Measurements from ENCODE around the gene HDGF. TPM values are rescaled to one million over a fixed set of nuclear protein-coding genes. Genes with fewer than 3 reads are reported as not detected.
"Not testable (repeated sequence)": the region's sequence is repeated elsewhere in the genome, so short reads cannot be mapped to it uniquely, and the experiment has no call there.

The HDGF gene
- total RNA-seq, 2 donors from 2014 or later: 208 to 308 TPM

GRCh38 chr1:156757572-156758253, 6.2 kb upstream of the HDGF start:
- H3K36me3 Mint-ChIP-seq; H3K4me3 Mint-ChIP-seq; H3K27me3 Mint-ChIP-seq; ATAC-seq; H3K27ac Mint-ChIP-seq; DNase-seq (ENCODE audit: low spot score); H3K4me1 Mint-ChIP-seq (ENCODE audit: low read depth in 2 of 2); H3K9me3 Mint-ChIP-seq: not testable (repeated sequence)

- DNase-seq (ENCODE audit: low spot score): no peak
- no peak for ATAC-seq
- no peak overlapping the region for H3K27ac Mint-ChIP-seq
- peaks cover 8 to 12% of the 10 kb centered on the region in 2 donors for H3K4me1 Mint-ChIP-seq (ENCODE audit: low read depth in 2 of 2)
- no peaks in the 10 kb centered on the region for H3K9me3 Mint-ChIP-seq
- H3K27me3 Mint-ChIP-seq: no peaks in the 10 kb centered on the region
- no peaks in the 10 kb centered on the region for H3K36me3 Mint-ChIP-seq
- H3K4me3 Mint-ChIP-seq: no peak overlapping the region
Measured at GRCh38 chr1:156756355-156756754, 4.9 kb upstream of the HDGF start.

GRCh38 chr1:156755527-156755950, 4.1 kb upstream of the HDGF start:
- Mint-ChIP-seq H3K4me3 (no peak overlapping the region), H3K9me3 (no peaks in the 10 kb centered on the region), H3K4me1 (ENCODE audit: low read depth in 2 of 2) (peaks cover 9 to 12% of the 10 kb centered on the region in 2 donors), H3K27ac (no peak overlapping the region), H3K27me3 (no peaks in the 10 kb centered on the region), H3K36me3 (no peaks in the 10 kb centered on the region)
- DNase-seq (ENCODE audit: low spot score): no peak
- ATAC-seq: no peak

GRCh38 chr1:156754219-156754618, 2.7 kb upstream of the HDGF start:
- no peak overlapping the region for H3K27ac Mint-ChIP-seq
- H3K9me3 Mint-ChIP-seq: no peaks in the 10 kb centered on the region

GRCh38 chr1:156752843-156753482, 1.5 kb upstream of the HDGF start:
- Mint-ChIP-seq H3K27me3 (no peaks in the 10 kb centered on the region), H3K4me3 (peak overlapping the region; percentile 97), H3K27ac (peak overlapping the region; percentile 85 to 97), H3K4me1 (ENCODE audit: low read depth in 2 of 2) (peaks cover 35 to 38% of the 10 kb centered on the region in 2 donors), H3K36me3 (peaks cover 4% of the 10 kb centered on the region), H3K9me3 (no peaks in the 10 kb centered on the region)
- ATAC-seq: no peak
- no peak for DNase-seq (ENCODE audit: low spot score)

More at GRCh38 chr1:156754219-156754618, 2.7 kb upstream of the HDGF start:
- ATAC-seq (no peak), DNase-seq (ENCODE audit: low spot score) (no peak)
- H3K4me1 Mint-ChIP-seq (ENCODE audit: low read depth in 2 of 2): peaks cover 22 to 25% of the 10 kb centered on the region in 2 donors
- no peak overlapping the region for H3K4me3 Mint-ChIP-seq
- no peaks in the 10 kb centered on the region for H3K27me3 Mint-ChIP-seq
- H3K36me3 Mint-ChIP-seq: no peaks in the 10 kb centered on the region

GRCh38 chr1:156751757-156752481, 444 bp upstream of the HDGF start:
- H3K9me3 Mint-ChIP-seq: no peaks in the 10 kb centered on the region
- ATAC-seq (peak; percentile 92 to 94), DNase-seq (ENCODE audit: low spot score) (peak; percentile 95)
- H3K27me3 Mint-ChIP-seq: no peaks in the 10 kb centered on the region
- H3K27ac Mint-ChIP-seq: peak overlapping the region; percentile 85 to 97
- peaks cover 4% of the 10 kb centered on the region for H3K36me3 Mint-ChIP-seq
- H3K4me1 Mint-ChIP-seq (ENCODE audit: low read depth in 2 of 2): peaks cover 42 to 45% of the 10 kb centered on the region in 2 donors
- H3K4me3 Mint-ChIP-seq: peak overlapping the region; percentile 97

GRCh38 chr1:156750711-156751450, 594 bp downstream of the HDGF start:
- Mint-ChIP-seq H3K4me3 (peak overlapping the region; percentile 97), H3K36me3 (peaks cover 4% of the 10 kb centered on the region), H3K27me3 (no peaks in the 10 kb centered on the region), H3K9me3 (no peaks in the 10 kb centered on the region), H3K4me1 (ENCODE audit: low read depth in 2 of 2) (peaks cover 52 to 56% of the 10 kb centered on the region in 2 donors), H3K27ac (peak overlapping the region; percentile 97 to 100)
- ATAC-seq (peak; percentile 24 to 34), DNase-seq (ENCODE audit: low spot score) (no peak)

- ATAC-seq (no peak), DNase-seq (ENCODE audit: low spot score) (no peak)
- Mint-ChIP-seq H3K27ac (peak overlapping the region; percentile 97 to 100), H3K9me3 (no peaks in the 10 kb centered on the region), H3K4me1 (ENCODE audit: low read depth in 2 of 2) (peaks cover 59 to 62% of the 10 kb centered on the region in 2 donors), H3K36me3 (peaks cover 4% of the 10 kb centered on the region), H3K27me3 (no peaks in the 10 kb centered on the region), H3K4me3 (peak overlapping the region; percentile 97)
Measured at GRCh38 chr1:156750191-156750672, 1.2 kb downstream of the HDGF start.

- DNase-seq (ENCODE audit: low spot score) (no peak), ATAC-seq (no peak)
- peak overlapping the region; percentile 97 to 100 for H3K27ac Mint-ChIP-seq
- no peaks in the 10 kb centered on the region for H3K9me3 Mint-ChIP-seq
- peak overlapping the region; percentile 97 for H3K4me3 Mint-ChIP-seq
- no peaks in the 10 kb centered on the region for H3K27me3 Mint-ChIP-seq
- H3K36me3 Mint-ChIP-seq: peaks cover 4% of the 10 kb centered on the region
- peaks cover 57 to 64% of the 10 kb centered on the region in 2 donors for H3K4me1 Mint-ChIP-seq (ENCODE audit: low read depth in 2 of 2)
Measured at GRCh38 chr1:156749419-156750118, 1.9 kb downstream of the HDGF start.

GRCh38 chr1:156748670-156749418, 2.6 kb downstream of the HDGF start:
- Mint-ChIP-seq H3K9me3 (no peaks in the 10 kb centered on the region), H3K27me3 (no peaks in the 10 kb centered on the region)
- ATAC-seq: no peak

GRCh38 chr1:156747742-156748669, 3.5 kb downstream of the HDGF start:
- Mint-ChIP-seq H3K4me1 (ENCODE audit: low read depth in 2 of 2) (peaks cover 62 to 63% of the 10 kb centered on the region in 2 donors), H3K4me3 (peak overlapping the region; percentile 97), H3K9me3 (no peaks in the 10 kb centered on the region), H3K27me3 (no peaks in the 10 kb centered on the region), H3K36me3 (peaks cover 4% of the 10 kb centered on the region), H3K27ac (peak overlapping the region; percentile 97 to 100)
- no peak for ATAC-seq
- DNase-seq (ENCODE audit: low spot score): no peak

More at GRCh38 chr1:156748670-156749418, 2.6 kb downstream of the HDGF start:
- Mint-ChIP-seq H3K27ac (peak overlapping the region; percentile 97 to 100), H3K4me1 (ENCODE audit: low read depth in 2 of 2) (peaks cover 60 to 64% of the 10 kb centered on the region in 2 donors), H3K36me3 (peaks cover 4% of the 10 kb centered on the region), H3K4me3 (peak overlapping the region; percentile 97)
- peak; percentile 75 for DNase-seq (ENCODE audit: low spot score)

Data from natural killer cell treated with Interleukin-12 subunit alpha and Interleukin-12 subunit beta and Interleukin-15 and Interleukin-18, amount 100 ng/mL, for 72 hours (primary cell).